ENCODE measurements around the gene RAMP1.

DNA sequence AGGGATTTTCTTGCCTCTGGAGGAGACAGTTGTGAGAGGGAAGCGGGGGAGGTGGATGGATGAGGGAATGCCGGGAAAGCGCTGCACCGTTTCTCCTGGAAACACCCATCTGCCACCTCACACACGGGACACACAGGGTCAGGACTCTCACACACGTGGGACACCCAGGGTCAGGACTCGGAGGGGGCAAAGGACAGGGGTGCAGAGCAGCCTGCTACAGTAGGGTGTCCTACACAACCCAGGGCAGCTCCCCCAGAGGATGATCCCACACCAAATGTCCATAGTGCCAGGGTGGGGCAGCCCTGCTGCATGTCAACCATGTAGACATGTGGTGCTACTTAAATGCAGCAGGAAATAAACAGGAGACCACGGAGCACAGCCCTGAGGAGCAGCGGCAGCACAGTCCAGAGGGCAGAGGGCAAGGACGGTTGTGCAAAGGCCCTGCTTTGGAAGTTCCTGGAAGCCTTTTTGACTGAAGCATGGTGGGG, 5.1 kb downstream of the RAMP1 start:
- TF ChIP-seq POLR2A (IDR thresholded peaks at IDR 0.05), result no peak
- TF ChIP-seq, protein P1, sequence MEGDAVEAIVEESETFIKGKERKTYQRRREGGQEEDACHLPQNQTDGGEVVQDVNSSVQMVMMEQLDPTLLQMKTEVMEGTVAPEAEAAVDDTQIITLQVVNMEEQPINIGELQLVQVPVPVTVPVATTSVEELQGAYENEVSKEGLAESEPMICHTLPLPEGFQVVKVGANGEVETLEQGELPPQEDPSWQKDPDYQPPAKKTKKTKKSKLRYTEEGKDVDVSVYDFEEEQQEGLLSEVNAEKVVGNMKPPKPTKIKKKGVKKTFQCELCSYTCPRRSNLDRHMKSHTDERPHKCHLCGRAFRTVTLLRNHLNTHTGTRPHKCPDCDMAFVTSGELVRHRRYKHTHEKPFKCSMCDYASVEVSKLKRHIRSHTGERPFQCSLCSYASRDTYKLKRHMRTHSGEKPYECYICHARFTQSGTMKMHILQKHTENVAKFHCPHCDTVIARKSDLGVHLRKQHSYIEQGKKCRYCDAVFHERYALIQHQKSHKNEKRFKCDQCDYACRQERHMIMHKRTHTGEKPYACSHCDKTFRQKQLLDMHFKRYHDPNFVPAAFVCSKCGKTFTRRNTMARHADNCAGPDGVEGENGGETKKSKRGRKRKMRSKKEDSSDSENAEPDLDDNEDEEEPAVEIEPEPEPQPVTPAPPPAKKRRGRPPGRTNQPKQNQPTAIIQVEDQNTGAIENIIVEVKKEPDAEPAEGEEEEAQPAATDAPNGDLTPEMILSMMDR (IDR thresholded peaks at IDR 0.05 in 4 of 5, conservative IDR thresholded peaks at IDR 0.05 in 1 of 5), result no peak
